ENCODE data around the gene RALGAPA2.

- TF ChIP-seq EP300 (IDR thresholded peaks at IDR 0.05) (no peak), CTCF (IDR thresholded peaks at IDR 0.05) (no peak), POLR2AphosphoS5 (IDR thresholded peaks at IDR 0.05) (no peak)
Observed at GRCh38 chr20:20603339-20603990, 109.0 kb downstream of the RALGAPA2 start.
